GM18499 (cell line): ENCODE data around the gene IGSF21.

Experiments used
- ATAC-seq: cut with Tn5 transposase; IDR thresholded peaks from one replicate; pipeline ENCODE4 v1.9.1; 2021; ENCODE audit warnings: moderate number of reproducible peaks; ENCODE audit not compliant: insufficient read depth, unreplicated experiment

IGSF21 gene

GRCh38 chr1:18315449-18315848 is 207.9 kb downstream of the IGSF21 start:
- ATAC-seq = no peak

GRCh38 chr1:18316764-18317163 is 209.2 kb downstream of the IGSF21 start:
- no peak for ATAC-seq

- ATAC-seq = no peak
These were observed 211.5 kb downstream of the IGSF21 start for GRCh38 chr1:18319099-18319498.

- no peak for ATAC-seq
These were observed 212.5 kb downstream of the IGSF21 start for GRCh38 chr1:18320051-18320450.

- ATAC-seq = no peak
These were observed 214.9 kb downstream of the IGSF21 start for GRCh38 chr1:18322368-18323032.

GRCh38 chr1:18323259-18323658 is 215.7 kb downstream of the IGSF21 start:
- ATAC-seq = no peak

- ATAC-seq = no peak
These were observed 216.6 kb downstream of the IGSF21 start for GRCh38 chr1:18324246-18324645.

- ATAC-seq = no peak
These were observed 217.5 kb downstream of the IGSF21 start for GRCh38 chr1:18325136-18325535.

GRCh38 chr1:18326211-18326897 is 218.8 kb downstream of the IGSF21 start:
- no peak for ATAC-seq

GRCh38 chr1:18327650-18328049 is 220.1 kb downstream of the IGSF21 start:
- ATAC-seq = no peak

- no peak for ATAC-seq
These were observed 221.2 kb downstream of the IGSF21 start for GRCh38 chr1:18328803-18329202.

- ATAC-seq = no peak
These were observed 222.1 kb downstream of the IGSF21 start for GRCh38 chr1:18329469-18330253.

- no peak for ATAC-seq
These were observed 225.0 kb downstream of the IGSF21 start for GRCh38 chr1:18332576-18332975.

- no peak for ATAC-seq
These were observed 225.6 kb downstream of the IGSF21 start for GRCh38 chr1:18333220-18333619.

GRCh38 chr1:18336801-18337200 is 229.2 kb downstream of the IGSF21 start:
- ATAC-seq = no peak

- no peak for ATAC-seq
These were observed 230.2 kb downstream of the IGSF21 start for GRCh38 chr1:18337757-18338156.

GRCh38 chr1:18339161-18339560 is 231.6 kb downstream of the IGSF21 start:
- ATAC-seq = no peak

- ATAC-seq = no peak
These were observed 232.7 kb downstream of the IGSF21 start for GRCh38 chr1:18340158-18340764.

GRCh38 chr1:18340787-18341186 is 233.2 kb downstream of the IGSF21 start:
- no peak for ATAC-seq

GRCh38 chr1:18341291-18342069 is 233.9 kb downstream of the IGSF21 start:
- no peak for ATAC-seq
